NOMO-1 (cell line): ENCODE measurements around the gene LGALS9C.
"Not testable (repeated sequence)": the region's sequence is repeated elsewhere in the genome, so short reads cannot be mapped to it uniquely, and the experiment has no call there.

Experiments
- DNase-seq, 2 experiments: peaks; one replicate each; lab custom pipeline; 2025; ENCODE audit not compliant: unreplicated experiment in 2 of 2; lab: John Stamatoyannopoulos, UW

The LGALS9C gene

DNA sequence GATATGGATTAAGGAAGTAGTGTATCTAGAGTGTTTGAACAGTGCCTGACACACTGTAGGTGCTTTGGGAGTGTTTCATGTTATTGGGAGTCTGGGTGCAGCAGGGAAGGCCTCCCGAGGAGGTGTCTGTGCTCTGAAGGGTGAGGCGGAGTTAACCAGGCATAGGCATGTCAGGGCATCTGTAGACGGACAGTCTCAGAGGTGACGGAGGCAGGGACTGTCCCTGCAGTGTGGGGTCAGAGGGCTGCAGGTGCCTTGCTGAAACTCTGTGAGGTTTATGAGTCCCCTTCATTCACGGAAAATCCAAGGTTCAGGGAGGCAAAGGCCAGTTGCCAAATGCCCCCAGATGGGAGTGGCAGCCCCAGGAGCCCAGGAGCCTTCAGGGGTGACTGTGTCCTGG lies 778 bp downstream of the LGALS9C start:
- DNase-seq: not testable (repeated sequence)

GRCh38 chr17:18478362-18478761 lies 1.8 kb downstream of the LGALS9C start:
- not testable (repeated sequence) for DNase-seq

GRCh38 chr17:18478977-18479595 lies 2.5 kb downstream of the LGALS9C start:
- not testable (repeated sequence) for DNase-seq

DNA sequence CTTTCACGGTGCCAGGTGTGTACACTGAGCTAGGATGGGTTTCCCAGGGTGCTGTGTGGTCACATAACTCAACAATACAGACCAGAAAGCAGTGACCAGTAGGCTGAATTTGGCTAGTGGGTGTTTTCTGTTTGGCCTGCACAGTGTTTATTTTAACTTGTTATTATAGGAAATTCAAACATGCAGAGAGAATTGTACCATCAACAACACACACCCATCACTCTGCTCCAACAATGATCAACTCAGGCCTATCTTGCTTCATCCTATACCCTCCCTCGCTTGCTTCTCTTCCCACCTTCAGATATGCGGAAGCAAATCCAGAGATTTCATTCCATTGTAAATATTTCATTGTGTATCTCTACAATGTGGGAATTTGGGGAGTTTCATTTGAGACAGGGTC lies 5.2 kb downstream of the LGALS9C start:
- not testable (repeated sequence) for DNase-seq

GRCh38 chr17:18485936-18486464 lies 9.4 kb downstream of the LGALS9C start:
- not testable (repeated sequence) for DNase-seq

- DNase-seq: not testable (repeated sequence)
These were observed 11.0 kb downstream of the LGALS9C start for GRCh38 chr17:18487633-18488032.

DNA sequence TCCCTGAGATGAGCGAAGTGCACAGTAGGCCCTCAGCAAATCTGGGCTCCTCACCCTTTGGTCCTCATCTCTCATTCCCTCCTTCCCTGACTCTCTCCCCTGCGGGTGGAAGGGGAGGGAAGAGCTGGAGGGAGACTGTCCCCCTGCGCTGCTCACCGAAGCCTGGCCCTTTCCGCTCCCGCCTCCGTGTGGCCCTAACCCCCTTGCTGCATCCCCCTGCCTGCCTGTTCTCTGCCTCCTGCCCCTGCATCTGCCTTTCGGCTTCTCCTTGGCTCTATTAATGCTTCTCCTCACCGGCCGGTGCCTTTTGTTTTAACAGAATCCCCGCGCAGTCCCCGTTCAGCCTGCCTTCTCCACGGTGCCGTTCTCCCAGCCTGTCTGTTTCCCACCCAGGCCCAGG lies 12.0 kb downstream of the LGALS9C start:
- DNase-seq: not testable (repeated sequence)

DNA sequence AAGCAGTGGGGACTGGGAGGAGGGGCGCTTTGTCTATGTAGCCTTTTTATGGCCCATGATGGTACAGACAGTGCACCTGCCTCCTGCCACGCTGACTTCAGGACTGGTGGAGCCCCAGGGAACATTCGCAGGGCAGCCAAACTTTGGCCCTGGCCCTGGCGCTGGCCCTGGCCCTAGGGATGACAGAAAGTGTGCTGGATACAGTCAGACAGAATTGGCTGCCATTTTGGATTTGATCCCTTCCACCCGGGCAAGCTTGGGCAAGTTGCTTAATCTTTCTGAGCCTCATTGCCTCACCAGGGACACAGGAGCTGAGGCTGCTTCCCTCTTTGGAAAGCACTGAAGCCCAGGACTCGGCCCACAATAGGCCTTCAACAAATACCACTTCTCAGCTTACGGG lies 13.4 kb downstream of the LGALS9C start:
- DNase-seq: not testable (repeated sequence)

DNA sequence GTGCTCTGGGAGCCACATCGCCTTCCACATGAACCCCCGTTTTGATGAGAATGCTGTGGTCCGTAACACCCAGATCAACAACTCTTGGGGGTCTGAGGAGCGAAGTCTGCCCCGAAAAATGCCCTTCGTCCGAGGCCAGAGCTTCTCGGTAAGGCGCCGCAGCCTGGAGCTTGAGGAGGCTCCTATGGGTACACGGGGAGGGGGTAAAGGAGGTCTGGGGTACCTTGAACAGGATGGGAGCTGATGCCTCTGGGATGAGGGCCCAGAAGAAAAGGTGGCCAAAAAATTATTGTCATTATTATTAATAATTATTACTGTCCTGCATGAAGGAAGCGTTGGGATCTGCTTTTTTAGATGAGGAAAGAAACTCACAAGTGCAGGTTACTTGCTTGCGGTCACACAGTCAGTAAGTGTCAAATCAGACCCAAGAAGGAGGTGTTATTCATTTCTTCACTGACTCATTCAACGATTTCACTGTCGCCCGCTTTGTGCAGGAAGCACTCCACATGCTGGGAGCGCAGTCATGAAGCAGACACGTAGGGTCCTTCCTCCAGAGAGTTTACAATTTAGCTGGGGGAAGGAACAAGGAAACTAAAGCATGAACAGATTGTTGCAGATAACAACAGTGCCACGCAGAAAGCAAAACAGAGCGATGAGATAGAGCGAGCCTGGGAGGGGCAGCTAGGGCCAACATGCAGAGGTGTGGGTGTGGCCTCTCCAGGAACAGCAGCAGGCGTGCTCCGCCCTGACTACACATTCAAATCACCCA lies 16.3 kb downstream of the LGALS9C start:
- DNase-seq: peak in 1 of 2 experiments; percentile 28

- not testable (repeated sequence) for DNase-seq
These were observed 17.7 kb downstream of the LGALS9C start for GRCh38 chr17:18494250-18494768.

DNA sequence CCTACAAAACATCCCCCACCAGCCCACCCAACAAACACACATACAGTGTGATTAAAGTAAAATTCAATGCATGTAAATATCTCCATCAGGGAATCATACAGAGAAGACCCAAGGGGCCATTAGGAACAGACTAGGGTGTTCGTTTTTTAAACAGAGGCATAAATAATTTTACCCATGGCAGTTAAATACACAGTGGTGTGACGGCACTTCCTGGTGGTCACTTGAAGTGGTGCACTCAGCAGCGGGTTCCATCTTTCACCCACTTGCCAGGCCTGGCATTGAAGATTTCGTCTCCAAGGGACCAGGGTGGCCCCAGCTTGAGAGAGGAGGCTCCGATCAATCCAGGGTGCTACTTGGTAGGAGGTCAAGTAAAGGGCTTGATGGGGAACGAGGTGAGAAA lies 20.5 kb downstream of the LGALS9C start:
- not testable (repeated sequence) for DNase-seq

GRCh38 chr17:18499100-18499499 lies 22.5 kb downstream of the LGALS9C start:
- DNase-seq: not testable (repeated sequence)

- not testable (repeated sequence) for DNase-seq
These were observed 23.2 kb downstream of the LGALS9C start for GRCh38 chr17:18499756-18500155.

DNA sequence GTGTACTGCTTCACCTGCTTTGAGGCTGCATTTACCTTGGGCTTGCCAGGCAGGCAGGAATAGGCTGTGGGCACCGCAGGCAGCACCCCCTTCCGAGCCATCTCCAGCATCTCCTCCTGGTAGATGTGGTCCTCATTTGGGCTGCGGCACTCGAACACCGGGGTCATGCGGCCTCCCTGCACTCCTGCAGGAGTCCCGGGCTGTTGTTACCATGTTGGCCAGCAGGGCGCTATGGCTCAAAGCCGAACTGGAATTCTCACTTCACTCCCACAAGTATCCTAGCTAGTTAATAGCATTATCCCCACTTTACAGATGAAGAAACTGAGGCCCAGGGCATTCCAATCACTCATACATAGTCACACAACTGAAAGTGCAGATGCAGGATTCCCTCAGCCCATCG lies 23.7 kb downstream of the LGALS9C start:
- DNase-seq: not testable (repeated sequence)

DNA sequence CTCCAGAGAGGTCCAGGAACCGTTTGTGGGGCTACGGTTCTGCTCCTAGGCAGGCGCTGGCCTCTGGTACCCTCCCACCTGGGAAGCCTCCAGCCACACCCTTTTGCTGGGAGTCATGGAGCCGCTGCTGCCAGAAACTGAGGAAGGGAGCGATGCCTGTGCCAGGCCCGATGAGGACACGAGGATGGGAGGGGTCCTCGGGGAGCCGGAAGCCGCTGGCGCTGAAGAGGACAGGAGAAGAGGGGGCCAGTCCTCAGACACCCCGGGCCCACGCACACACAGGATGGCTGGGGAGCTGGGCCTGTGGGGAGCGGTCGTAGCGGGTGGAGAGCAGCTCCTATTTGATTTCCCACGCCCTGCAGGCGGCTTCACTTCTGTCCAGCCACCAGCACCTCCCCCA lies 24.2 kb downstream of the LGALS9C start:
- DNase-seq: not testable (repeated sequence)

DNA sequence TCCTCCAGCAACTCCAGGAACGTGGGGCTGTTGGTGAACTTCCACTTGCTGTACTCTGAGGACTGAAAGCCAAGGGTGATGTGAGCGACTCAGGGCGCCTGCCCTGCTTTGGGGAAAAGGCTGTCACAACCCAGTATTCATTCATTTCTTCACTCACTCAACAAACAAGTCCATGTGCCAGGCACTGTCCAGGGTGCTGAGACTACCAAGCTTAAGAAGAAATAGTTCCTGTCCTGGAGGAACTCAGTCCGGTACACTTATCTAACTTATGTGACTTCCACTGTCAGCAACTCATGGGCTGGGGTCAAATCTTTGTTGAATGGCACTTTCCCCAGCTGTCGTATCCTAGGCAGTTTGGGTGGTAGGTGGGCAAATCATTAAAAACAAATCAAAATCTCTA lies 26.6 kb downstream of the LGALS9C start:
- not testable (repeated sequence) for DNase-seq

DNA sequence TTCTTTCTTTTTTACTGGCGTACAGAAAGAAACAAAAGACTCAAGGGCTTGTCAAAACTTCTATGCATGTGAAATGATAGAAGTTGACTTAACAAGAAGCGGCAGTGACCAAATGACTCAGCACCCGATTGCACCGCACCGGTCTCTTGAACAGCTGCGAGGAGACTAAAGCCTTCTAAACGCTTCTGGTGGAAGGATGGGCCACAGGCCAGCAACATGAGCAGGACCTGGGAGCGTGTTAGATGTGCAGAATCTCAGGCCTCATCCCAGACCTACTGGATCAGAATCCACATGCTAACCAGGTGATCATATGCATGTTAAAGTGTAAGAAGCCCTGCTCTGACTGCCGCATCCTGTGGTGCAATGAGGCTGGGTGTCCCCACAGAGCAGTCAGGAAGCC lies 31.1 kb downstream of the LGALS9C start:
- not testable (repeated sequence) for DNase-seq

DNA sequence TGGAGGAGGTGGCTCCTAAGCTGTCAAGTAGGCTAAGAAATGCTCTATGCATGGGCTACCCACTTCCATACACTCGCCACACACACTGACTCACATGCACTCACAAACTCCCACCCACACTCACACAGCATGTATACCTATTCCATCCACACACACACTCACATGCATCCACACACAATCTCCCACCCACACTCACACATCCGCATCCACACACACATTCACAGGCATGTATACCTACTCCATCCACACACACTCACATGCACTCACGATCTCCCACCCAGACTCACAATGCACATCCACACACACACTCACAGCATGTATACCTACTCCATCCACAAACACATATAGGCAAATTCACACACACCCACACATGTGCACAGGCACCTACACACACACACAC lies 32.1 kb downstream of the LGALS9C start:
- not testable (repeated sequence) for DNase-seq

GRCh38 chr17:18521100-18521499 lies 44.5 kb downstream of the LGALS9C start:
- not testable (repeated sequence) for DNase-seq

GRCh38 chr17:18525015-18525414 lies 48.4 kb downstream of the LGALS9C start:
- DNase-seq: not testable (repeated sequence)

GRCh38 chr17:18526168-18526800 lies 49.7 kb downstream of the LGALS9C start:
- not testable (repeated sequence) for DNase-seq
